Colon (tissue), 2 donors: ENCODE results near the gene RHEB.

Experiments
- FAIRE-seq: peaks from 2 replicates; lab custom pipeline; 2012; peaks lifted over from hg19 to GRCh38; lab: Jason Lieb, UNC
- donor health status: control.
- donor health status: control.

The RHEB gene

DNA sequence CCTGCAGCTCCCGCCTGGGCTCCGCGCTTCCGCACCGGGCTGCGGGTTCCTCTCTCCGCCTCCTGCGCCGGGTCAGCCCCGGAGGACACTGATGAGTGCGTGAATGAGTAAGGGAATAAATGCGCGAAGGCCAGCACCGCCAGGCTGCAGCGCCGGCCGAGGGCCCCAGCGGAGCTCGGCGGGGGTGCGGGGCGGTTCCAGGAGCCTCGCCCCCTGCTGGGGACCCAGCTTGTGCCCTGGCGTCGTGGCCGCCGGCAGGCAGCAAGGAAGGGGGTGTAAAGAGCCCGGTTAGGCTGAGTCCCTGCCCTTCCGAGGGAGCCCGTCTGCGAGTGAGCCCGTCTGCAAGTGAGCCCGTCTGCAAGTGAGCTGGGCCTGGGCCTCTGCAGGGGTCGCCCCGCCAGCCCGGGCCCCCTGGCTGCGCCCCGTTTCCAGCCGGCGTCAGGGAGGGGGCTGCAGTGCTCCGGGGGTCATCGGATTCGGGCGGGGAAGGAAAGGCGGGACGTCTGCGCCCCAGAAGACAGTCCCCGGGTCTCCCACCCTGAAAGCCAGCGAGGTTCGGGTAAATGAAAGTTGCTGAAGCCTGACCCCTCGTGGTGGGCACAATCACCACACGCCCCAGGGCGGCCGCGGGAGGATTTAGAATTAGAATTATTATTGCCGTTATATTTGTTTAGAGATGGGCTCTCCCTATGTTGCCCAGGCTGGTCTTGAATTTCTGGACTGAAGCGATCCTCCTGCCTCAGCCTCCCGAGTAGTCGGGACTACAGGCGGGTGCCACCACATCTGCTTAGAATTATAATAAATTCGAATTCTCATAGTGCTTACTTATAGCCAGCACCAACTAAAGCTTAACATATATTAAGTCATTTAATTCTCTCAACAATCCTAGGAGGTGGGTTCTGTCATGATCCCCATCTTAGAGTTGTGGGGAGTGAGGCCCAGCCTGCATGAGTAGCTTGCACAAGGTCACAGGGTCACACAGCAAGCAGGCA, 71.1 kb downstream of the RHEB start:
- no peak for FAIRE-seq

DNA sequence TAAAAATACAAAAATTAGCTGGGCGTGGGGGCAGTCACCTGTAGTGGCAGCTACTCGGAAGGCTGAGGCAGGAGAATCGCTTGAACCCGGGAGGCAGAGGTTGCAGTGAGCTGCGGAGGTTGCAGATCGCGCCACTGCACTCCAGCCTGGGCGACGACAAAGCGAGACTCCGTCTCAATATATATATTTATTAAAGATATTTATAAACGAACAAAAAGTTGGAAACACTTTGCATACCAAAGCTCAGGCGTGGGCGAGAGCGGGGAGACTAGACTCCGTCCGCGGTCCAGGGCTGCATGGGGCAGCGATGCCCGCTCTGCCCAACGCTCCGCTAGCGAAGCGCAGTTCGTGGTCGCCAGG, 71.8 kb downstream of the RHEB start:
- no peak for FAIRE-seq

DNA sequence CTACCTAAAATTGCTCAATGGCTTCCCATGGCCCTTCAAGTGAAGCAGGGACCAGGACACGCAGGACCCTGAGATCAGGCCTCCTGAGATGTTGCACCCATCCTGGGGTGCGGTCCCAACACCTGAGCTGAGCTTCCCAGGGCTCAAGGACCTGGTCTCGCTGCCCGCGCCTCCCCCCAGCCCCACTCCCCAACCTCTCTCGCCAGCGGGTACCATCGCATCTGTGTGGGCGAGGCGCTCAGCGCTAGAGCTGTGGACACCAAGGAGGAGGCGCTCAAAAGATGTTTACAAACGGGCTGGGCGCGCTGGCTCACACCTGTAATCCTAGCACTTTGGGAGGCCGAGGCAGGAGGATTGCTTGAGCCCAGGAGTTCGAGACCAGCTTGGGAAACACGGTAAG, 72.4 kb downstream of the RHEB start:
- no peak for FAIRE-seq

DNA sequence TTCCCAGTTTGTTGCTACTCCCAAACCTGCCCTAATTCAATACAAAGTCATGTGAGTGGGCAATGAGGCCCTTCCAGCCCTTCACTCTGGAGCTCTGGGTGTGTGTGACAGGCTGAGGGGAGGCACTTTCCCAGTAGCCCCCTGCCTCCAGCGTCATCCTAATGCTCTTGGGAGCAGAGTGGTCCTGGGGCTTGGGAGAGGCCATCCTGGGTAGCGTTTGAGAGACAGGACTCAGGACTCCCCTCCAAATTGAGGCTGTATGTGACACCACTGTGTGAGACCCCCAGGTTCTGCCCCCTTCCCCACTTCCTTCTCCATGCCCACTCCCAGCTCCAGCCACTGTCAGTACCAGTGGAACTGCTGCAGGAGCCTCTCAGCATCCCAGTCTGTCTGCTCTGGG, 73.3 kb downstream of the RHEB start:
- FAIRE-seq: no peak

DNA sequence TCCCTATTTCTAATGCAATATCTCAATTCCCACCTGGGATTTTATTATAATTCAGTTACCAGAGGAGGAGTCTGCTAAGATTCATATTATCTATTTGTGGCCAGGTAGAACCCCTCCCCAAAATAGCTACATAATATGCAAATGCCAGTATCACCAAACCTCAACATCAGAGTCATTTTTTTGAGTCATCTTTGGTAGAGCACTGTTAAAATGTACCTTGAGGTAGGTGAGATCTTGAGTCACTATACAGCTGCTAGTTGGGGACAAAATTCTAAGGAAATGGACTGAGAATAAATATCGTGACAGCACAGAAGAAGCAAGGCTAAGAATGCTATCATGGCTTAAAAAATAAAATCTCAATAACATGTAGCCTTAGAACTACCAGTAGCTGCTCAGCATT, 75.1 kb downstream of the RHEB start:
- no peak for FAIRE-seq

DNA sequence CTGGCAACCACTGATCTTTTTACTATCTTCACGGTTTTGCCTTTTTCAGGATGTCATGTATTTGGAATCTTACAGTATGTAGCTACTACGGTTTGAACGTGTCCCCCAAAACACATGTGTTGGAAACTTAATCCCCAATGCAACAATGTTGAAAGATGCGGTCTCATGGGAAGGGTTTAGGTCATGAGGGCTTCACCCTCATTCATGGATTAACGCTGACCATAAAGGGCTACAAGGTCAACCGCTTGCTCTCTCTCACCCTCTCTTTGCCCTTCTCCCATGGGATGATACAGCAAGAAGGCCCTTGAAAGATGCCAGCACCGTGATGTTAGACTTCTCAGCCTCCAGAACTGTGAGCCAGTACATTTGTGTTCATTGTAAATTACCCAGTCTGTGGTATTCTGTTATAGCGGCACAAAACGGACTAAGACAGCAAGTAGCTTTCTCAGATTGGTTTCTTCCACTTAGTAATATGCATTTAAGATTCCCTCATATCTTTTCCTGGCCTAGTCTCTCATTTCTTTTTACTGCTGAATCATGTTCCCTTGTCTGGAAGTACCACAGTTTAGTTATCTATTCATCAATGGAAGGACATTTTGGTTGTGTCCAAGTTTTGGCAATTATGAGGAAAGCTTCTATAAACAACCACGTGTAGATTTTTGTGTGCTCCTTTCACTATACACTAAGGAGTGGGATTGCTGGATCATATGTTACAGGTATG, 76.8 kb downstream of the RHEB start:
- no peak for FAIRE-seq

DNA sequence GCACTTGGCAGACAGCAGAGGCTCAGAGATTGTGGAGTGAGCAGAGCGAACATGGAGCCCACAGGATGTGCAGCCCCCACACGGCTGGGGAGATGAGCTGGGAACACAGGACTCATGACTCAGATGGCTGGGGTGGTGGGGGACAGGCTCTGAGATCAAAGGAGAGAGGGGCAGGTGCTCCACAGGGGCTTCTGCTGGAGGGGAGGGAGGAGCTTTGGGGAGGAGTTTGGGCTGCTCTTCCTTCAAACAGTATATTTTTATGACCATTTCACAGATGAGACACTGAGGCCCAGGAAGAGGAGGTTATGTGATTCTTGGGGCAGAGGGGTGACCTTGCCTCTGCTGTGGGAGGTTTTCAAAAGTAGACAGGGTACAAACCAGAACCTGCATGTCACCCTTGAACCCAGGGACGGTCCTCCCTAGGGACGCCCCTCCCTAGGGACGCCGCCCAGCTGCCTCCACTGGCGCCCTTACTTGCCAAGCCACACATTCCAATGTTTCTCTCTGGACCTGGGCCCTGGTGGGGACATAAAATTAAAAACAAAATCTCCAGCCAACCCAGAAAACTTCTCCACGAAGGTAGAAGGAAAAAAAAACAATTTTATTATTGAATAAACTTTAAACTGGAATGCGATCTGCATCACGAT, 78.8 kb downstream of the RHEB start:
- FAIRE-seq: no peak

DNA sequence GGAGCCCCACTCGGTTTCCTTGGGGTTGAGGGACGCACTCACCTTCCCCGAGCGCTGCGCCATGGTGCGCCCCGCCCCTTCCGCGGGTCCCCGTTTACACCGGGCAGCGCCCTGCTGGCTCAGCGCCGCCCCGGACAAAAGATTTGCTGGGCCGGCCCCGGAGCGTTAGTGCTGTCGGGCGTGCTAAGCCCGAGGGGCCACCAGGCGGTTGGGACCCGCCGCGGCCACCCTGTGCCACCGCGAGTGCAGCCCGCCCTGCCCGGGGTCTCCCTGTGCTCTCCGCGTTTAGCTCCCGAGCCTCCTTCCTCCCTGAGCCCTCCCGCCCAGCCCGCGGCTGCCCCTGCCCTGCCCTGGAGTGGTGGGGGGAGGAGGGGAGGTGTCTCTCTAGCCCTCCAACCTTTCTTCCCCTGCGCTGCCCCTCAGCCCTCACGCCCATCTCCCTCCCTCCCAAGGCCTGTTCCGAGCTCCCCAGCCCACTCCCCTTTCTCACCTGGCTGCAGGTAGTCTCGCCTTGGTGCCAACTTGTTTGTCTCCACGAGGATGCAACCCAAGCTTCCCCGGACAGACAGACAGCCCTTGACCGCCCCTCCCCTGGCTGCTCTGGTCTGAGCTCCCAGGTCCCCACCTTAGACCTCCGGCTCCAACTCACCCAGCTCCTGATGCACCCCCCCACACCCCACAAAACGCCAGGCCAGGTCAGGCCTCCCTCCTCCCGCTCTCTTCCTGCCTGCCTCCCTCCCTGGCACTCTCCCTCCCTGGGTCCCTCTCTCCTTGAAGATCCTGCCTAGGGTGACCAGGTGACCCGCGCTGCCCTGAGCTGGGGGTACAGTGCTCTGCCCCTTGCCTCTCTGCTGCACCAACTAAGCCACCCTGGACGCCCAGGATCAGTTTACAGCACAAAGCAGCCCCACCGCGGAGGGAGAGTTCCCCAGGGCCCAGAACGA, 79.6 kb downstream of the RHEB start, which contains the start of gene CRYGN:
CRYGN (minus strand) TSS at position 287 of the 944 bp plus-strand sequence; CDS start at position 63, 224 bp downstream.
- no peak for FAIRE-seq

DNA sequence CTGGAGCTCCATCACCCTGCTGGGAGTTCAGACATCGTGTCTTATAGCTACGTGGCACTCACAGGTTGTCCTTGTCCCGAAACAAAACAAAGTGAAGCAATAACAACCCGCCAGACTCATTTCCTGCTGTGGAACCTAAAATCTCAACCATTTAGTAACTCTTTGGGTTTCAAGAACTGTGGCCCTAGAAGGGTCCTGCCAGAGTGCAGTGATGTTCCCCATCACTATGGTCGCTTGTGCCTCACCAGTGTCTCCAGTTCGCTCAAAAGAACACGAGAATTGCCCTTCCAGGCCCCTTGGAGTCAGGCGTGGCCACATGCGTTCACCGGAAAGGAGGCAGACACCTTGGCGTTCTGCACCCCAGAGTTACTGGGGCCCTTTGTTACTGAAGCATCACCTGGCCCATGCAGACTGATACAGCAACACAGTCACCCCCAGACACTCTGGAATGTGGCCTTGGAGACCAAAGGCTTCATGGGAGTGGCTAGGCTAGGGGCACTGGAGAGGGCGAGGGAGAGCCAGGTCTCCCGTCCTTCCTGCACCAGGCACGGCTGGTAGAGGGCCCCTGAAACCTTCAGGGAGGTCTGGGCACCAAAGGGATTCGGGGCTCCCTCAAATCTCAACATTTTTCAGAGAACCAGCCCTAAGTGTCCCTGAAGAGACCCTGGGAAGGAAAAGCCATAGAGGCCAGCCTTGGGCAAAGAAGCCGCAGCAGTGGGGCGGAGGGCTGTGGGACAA, 80.7 kb downstream of the RHEB start:
- no peak for FAIRE-seq

DNA sequence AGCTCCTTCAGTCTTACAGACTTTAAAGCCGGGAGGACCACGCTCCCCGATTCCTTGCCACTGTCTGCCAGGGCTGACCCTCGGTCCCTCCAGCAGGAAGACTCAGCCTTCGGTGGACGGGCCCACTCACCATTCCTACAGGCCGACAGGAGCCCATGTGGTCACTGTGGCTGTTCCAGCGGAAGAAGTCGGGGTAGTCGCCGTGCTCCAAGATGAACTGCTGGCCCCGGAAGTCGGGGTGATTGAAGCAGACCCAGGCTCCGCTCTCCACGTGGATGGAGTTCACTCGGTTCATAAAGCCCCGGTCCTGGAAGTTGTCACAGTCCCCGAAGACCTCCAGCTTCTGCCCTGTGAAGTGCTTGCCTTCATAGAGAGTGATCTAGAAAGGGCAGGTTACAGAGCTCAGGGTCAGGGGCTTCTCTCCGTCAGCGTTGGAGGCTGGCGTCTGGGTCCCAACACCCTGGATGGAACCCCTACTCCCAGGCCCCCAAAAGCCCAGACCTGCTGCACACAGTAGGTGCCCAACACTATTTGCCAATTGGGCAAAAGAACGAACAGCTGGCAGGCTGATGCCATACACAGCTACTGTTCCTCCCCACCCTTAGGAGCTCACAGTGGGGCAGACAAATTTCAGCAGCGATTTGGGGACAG, 81.7 kb downstream of the RHEB start:
- no peak for FAIRE-seq

DNA sequence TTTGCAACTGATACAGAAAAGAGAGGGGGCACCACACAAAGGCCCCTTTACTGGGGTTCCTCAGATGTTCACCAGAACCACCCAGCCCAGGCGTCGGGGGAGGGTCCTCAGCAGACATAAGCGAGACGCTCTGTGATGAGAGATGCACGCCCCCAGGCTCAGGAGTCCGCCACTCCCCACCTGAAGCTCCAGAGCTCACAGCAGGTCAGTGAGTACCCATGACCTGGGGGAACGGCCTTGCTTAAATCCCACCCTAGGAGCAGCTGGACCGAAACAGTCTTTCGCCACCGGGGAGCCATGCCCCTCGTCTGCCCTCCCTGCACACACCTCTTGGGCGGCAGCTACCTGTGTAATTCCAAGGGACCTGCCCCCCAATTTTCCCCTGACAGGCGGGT, 82.5 kb downstream of the RHEB start:
- no peak for FAIRE-seq

DNA sequence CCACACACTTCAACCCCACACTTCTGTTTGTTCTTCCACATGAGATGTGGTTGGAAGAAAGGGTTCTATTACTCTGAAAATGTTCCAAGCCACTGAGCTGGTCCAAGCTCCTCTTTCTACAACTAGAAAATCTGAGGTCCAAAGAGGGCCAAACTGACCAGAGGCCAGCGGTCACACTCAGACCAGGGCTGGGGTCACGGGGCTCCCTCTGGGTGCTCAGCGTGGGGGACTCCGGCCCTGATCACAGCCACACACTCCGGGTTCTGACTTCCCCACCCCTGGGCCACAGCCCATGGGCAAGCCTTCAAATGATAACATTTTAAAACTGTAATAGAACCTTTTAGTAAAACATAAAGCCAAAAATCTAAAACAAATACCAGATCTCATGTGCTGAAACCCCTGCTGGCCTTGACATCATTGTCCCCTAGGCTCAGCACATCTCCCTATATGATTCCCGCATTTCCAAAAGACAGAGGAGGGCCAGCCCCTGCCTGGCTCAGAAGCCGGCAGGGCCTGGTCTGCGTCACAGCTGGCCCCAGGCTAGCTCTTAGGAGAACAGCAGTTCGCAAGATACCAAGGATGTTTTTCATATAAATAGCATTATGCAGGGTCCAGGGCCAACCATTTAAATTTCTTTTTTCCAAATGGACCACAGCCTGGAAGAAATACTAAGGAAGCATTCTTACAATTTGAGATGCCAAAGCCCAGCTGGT, 83.1 kb downstream of the RHEB start:
- no peak for FAIRE-seq

DNA sequence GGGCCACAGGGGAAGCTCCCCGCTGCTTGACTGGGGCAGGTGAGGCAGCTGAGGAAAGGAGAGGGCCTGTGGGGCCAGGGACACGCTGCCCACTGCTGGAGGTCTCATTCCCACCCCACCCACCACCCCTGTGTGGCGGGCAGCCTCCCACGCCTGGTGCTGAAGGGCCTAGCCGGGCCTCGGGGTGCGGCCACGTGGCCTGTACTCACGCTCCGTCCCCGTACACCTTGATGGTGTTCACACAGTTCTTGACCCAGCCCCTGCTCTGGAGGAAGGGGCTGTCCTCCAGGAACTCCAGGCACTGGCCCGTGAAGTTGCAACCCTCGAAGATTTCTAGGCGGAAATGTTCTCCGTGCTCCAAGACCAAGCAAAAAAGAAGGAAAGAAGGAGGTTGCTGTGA, 83.7 kb downstream of the RHEB start:
- FAIRE-seq: no peak

DNA sequence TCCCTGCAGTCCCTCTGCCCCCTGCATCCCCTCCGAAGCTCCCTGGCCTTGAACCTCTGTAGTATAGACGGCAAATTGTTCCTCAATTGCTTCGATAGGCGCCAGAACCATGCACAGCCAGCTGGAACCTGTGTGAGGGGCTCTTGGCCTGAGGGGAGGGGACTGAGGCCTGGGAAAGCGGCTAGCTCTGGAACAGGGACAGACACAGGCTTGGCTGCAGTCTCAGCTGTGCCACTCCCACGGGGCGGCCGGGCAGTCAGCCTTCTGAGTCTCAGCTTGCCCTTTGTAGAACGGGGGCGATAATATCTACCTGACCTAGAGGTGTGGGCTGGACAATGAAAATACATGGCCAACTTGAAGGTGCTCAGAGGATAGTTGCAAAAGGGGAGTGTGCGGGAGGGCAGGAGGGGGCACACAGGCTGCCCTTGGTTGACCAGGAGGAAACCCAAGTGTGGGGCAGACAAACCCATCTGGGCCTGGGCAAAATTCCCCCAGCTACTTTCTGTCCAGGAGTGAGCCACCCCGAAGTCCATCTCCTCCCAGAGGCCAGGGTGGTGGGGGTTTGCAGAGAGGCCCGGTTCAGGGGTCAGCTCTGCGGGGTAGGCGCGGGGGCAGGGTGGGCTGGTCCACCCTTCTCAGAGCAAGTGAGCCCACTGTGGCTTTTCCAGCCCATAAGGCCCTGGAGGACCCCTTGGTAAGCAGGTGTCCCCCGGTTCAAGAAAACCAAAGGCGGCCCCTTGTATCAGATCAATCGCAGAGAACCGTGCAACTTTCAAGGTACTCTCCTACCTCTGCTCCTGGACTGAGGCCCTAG, 84.4 kb downstream of the RHEB start:
- no peak for FAIRE-seq

DNA sequence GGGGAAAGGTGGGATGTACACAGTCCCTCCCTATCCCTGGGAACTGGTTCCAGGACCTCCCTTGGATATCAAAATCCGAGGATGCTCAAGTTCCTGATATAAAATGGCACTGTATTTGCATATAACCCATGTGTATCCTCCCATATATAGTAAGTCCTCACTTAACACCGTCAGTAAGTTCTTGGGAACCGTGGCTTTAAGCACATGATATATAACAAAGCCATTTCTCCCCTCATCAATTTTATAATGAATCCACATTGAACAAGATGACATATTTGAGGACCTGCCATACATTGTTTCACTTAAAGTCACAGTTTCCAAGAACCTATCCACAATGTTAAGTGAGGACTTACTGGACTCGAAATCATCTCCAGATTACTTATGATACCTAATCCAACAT, 85.1 kb downstream of the RHEB start:
- FAIRE-seq: no peak

DNA sequence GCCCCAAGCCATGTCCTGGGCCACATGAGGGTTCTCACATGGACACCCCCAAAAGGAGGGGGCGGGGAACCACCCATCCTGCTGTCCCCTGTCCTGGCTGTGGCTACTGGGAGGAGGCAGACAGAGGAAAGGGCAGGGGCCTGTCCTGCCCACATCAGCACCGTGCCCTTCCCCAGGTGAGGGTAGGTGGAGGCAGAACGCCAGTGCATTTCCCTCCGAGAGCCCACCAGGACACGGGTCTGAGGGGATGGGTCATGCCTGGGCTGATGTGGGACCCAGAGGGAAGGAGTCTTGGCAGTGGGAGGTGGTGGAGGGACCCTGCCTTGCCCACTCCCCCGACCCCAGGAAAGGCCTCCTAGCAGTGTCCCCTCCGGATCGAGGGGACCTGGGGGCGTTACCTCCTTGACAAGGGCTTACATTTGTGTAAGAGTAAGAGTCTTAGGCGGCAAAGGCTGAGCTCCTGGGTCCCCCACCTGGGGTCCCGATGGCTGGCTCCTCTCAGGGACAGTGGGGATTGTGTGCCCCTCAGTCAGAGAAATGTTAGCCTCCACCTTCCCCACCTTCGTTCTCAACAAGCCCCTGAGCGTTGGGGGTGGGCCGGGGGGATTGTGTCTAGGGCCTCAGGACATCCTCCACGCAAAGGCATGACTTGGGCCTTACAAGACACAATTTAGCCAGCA, 85.8 kb downstream of the RHEB start:
- FAIRE-seq: no peak

DNA sequence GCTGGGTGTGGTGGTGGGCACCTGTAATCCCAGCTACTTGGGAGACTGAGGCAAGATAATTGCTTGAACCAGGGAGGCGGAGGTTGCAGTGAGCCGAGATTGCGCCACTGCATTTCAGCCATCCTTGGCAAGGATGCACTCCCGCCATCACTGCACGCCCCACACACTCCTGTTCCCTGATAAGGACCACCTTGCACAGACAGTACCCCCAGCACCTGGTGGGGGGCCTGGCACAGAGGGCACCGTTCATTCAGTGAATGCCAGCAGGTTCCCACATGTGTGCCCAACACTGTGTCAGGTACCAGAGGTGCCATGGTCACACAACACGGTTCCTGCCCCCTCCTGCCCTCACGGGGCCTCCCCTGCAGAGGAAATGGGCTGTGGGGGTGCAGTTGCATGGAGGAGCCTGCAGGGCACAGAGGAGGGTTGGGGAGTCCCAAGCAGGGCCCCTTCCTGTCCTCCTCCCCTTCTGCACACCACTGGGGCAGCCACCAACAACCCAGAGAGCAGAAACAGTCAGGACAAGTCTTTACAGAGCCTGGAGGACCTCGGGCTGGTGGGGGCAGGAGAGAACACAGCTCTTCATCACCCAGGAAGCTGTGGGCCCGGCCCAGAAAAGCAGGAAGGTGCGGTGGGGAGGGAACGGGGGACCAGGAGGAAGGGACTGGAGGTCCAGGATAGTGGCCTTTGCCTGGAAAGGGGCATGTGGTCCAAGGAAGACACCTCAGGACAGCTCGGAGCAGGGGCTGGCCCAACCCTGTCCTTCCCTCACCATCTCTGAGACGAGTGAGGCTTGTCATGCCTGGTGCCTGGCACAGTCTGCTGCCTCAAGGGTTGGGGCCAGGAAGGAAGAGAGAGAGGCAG, 86.8 kb downstream of the RHEB start:
- FAIRE-seq: no peak
